Islet precursor cell (in vitro differentiated cells): ENCODE data around the gene MTARC1.

ENCODE experiments used
- DNase-seq: peaks from one replicate; pipeline ENCODE4 v3.0.0-alpha.2; 2018

Gene MTARC1

DNA sequence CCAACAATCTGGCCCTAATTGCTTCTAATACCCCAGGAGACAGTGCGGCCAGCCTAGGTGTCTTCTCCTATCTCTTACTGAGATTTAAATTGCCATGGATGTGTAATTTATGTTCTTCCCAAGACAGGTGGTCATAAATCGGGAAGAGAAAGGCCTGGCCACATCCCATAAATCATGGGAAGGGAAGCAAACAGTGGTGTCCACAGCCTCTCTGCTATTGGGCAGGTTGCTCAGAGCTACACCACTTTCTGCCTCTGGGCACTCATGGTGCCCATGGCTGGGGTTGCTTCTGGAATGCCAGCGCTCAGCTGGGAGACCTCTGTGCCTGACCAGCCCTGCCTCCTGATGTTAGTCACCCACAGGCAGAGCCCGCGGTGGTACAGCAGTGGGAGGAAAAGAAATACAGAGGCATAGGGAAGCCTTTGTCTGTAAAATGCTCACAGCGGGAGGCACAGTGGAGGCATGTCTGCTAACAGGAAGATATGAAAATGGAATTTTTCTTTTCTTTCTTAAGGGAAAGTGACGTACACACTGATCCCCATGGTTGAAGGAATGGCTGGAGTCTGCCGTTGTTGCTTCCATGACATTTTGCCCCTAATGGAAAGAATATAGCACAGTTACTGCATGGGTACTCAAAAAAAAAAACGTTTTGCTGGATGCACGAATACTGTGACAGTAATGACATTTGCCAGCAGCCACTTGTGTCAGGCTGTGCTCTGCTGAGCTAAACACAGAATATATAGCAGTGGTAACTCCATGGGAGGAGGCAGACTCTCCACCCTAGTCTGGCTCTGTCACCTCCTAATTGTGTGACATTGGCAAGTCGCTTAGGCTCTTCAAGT is 21.9 kb downstream of the MTARC1 start:
- DNase-seq, result no peak

DNA sequence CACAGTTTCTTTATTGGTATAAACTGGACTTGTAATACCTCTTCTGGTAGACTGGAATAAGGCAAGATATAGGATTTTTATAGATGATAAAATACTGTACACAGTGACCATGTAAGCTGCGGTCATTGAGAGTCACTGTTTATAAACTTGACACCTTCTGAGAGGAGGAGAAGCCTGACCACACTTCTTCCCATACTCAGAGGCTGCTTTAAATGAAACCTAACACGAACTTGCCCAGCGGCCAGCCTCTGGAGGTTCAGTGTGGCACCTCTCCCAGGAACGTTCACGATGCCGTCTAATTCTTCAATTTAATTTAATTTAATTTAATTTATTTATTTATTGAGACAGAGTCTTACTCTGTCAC is 22.5 kb downstream of the MTARC1 start:
- DNase-seq, result peak; percentile 12

DNA sequence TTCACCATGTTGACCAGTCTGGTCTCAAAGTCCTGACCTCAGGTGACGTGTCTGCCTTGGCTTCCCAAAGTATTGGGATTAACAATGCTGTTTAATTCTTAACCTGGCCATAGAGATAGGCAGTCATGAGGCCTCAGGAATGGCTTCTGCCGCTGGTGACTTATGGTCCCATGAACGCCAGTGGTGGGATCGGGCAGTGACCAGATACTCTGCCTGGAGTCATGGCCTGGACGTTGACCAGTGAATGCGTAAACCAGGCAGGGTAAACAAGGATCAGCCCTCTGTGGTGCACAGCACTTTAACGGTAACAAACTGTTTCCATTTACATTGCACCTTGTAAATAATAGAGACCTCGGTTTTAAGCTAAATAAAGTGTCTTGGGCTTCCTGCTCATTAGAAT is 23.0 kb downstream of the MTARC1 start:
- DNase-seq, result peak; percentile 45

DNA sequence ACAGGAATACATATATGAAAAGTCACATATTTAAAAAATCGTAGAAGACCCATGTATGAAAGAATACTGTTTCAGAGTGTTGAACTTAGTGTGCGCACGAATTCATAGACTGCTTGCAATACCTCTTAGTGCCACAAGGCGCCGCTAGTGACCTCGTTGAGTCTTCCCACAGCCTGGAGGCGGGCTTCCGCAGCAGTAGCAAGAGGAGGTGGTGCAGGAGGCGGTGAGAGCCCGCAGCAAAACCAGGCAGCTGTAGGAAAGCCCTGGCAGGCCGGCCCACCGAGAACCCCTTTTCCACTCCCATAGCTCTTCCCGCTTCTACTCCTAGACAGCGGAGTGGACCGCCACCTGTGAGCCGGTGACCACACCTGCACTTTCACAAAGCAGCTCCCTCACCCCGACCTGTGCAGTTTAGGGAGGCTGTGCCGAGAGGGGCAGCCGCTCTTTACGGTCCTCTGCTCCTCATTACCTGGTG is 23.5 kb downstream of the MTARC1 start:
- peak; percentile 90 for DNase-seq

DNA sequence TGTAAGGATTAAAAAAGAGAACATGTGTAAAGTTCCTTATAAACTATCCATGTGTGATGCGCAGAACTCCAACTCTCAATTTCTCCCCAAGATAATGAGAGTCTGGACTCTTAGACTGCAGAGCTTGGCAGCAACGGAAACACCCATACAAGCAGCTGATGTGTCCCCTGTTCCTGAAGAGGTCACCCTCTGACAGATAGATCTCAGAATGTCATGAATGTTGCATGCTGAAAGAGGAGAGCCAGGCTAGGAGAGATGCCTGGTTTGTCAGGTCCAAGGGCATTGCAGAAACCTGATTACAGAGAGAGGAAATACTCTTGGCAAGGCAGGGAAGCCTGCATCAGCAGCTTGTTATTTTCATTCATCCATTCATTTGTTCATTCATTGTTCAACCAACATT is 24.2 kb downstream of the MTARC1 start:
- DNase-seq, result no peak

DNA sequence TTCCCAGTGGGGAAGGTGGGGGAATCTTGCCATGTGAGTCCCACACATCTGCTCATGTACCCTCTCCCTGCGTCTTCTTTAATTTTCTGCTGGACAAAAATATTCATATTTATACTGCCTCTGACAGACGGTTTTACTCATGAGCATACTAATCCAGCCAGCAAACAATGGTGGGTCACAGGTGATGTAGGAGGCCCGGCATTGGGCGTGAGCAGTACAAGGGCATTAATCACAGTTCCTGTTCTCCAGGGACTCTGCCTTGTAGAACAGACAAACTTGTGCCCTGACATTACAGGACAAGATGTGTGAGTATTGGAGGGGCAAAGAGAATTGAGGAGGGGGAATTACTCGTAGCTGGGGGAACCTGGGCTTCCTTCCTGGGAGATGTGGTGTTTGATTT is 25.0 kb downstream of the MTARC1 start:
- DNase-seq, result no peak

DNA sequence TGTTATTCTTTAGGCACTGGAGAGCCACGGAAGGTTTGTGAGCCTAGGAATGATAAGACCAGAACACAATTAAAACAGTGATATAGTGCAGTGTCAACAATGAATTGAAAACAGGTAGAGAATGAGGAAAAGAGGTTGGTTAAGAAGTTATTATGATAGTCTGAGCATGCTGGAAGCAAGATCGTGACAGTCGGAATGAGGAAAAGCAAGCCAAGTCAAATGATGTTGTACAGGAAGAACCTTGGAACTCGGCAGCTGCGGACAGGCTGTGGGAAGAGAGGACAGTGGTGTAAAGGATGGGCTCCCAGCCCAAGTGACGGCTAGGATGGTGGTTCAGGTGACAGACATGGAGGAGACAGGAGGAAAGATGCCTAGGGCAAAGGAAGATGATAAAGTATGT is 25.6 kb downstream of the MTARC1 start:
- DNase-seq, result no peak

DNA sequence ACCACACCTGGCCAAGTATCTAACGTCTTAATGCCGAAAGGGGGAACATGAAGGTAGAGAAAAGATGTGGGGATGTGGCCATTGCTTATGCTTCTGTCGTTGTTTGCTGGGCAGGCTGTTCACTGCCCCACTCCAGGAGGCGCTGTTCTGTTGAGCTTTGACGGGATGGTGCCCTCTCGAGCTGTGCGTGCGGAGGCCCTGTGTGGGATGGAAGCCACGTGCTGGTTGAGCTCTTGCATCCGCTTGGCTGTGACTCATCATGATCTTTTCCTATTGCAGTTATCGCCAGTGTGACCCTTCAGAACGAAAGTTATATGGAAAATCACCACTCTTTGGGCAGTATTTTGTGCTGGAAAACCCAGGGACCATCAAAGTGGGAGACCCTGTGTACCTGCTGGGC is 26.3 kb downstream of the MTARC1 start:
- DNase-seq, result no peak

DNA sequence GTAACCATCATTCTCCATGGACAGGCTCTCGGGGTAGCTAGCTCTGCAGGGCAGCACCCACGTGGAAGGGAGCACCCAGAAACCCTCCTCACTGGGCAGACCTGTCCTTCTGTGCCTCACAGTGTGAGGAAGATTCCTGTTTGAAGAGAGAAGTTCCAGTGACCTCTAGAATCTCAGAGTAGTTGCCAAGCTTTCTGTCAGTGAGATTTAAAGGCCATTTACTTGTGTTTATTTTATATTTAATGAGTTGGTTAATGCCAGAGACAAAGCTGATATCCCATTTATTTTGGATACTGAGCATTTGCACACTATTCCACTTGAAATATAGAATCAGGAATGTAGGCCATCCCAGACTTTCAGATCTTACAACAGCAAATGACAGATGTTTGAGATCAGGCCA is 28.7 kb downstream of the MTARC1 start:
- no peak for DNase-seq

DNA sequence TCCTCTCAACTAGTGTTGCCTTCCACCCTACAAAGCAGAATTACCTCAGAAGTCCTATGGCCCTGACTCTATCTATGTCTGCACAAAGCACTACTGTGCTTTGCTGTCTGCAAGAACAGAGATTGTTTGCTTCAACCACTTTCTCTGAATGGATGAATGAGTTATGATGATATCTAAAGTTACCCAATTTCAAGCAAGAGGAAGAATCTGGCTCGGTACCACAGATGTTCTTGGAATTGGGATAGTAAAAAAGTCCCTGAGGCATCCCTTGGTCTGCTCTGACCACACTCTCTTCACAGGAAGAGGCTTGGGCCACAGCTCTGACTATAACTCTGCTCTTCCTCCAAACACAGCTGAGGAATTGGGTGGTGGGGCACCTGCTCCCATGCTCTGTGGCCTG is 31.2 kb downstream of the MTARC1 start:
- DNase-seq, result no peak

DNA sequence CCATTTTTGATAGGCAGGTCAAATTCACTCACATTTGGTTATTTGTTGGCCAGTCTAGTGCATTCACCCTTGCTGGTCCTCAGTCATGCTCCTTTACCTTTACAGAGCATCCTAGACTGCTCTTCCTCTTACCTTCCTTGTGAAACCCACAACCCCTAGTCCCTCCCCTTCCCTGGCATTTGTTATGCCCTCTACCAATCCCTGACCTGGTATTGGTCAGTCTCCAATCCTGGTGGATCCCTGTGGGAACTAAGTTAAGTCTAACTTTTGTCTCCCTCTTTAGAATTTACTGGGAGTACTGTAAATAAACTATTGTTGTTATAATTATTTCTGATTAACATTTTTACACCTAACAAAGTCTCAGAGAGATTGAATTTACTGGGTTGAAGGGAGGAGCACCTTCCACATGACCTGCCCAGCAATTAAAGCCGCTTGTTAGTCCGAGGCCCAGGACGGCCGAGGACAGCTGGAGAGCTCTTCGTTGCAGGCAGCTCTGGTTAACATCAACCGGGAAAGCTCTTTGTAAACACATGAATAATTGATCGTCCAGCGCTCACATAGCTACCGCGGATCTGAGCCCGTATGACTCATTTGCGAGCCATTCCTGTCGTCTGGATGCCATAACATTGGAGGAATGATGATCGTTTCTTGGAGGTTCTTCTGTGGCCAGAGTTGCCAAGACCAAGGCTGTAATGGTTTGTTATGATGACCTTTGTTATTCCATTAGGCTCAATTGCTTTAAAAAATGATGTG is 31.9 kb downstream of the MTARC1 start:
- DNase-seq, result peak; percentile 98

DNA sequence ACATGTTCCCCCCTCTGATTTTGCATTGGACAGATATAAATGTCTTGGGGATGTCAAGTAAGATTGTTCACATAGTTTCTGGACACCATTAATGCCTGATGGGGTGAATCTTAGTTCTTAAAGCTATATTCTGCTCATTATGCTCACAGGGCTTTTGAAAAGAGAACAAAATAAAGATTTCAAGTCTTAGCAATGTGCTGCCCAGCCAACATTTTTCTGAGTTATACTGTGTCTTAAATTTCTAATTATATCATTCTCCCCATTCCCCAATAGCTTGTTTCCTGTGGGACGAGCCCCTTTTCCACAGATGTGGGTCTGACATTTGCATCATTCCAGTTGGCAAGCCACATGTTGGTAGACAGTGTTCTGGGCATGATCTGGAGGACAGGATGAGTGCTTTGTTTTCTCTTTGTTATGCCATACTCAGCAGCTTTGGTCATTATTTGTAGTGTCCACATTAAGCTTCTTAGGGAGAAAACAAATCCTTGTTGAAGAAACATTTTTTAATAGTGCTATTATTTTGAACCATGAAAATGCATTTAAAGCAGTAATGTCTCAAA is 32.8 kb downstream of the MTARC1 start:
- no peak for DNase-seq

DNA sequence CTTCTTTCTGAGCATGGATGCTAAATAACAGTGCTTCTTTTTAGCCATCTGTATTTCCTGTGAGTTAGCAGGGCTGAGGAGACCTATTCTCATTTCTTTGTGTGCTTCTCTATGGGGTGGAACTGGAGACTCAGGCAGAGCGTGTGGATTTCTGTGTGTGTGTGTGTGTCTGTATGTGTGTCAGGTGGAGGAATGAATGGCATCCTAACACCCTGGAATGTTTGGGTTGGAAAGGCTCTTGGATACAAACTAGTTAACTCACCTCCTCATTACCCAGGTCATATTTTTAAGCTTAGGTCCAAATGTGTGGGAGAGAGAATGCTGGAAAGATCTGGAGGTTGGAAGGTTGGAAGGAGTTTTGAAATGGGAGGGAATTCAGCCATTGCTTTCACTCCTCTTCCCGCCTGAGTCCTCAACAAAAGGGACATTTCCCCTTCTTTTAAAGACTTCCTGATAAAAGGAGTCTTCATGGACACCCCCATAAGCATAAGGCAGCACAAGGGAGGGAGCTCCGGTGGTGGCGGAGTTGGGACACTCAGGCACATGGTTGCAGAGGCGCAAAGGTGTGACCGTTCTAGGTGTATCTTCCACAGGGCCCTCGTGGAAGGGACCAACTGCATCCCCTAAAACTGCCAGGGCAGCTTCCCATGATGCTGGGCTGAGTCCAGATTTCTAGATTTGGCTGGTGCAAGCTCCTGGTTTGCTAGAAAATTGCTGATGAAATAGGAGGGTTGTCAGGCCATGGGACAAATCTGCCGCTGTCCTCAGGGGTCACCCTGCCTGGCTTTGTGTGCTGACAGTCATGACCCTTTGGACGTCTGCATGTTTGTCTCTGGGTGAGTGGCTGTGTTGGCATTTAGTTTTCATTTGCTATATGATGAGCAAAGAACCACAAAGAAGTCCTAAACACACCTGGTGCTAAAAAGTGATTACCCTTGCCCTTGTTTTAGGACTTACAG is 37.6 kb downstream of the MTARC1 start:
- peak; percentile 73 for DNase-seq

DNA sequence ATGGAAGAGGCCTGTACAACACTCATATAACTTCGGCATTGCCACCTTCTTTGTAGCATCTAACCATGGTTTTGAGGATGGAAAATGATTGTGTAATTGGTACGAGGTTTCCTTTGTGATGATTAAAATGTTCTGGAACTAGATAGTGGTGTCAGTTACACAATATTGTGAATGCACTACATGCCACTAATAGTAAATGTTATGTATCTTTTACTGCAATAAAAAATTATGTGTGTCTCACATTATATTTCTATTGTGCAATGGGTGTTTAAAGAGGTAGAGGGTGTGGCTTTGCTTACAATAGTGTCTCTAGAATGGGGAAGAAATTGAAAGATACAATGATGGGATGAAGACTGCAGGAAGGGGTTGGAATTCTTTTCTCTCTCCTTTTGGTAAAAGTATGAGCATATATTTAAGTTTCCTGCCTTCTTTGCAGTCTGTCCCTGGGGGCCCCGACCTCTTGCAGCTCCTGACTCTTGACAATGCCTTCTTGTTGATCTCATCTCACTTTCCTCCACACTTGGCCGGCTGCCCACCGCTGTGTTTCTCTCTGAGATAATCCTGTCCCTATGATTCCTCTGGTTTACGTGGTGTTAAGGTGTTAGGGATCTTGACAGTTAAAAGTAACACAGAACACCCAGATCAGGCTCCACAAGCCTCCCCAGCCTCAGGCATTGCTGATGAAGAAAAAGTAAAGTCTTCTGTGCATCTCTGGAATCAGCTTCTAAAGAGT is 39.3 kb downstream of the MTARC1 start:
- no peak for DNase-seq

DNA sequence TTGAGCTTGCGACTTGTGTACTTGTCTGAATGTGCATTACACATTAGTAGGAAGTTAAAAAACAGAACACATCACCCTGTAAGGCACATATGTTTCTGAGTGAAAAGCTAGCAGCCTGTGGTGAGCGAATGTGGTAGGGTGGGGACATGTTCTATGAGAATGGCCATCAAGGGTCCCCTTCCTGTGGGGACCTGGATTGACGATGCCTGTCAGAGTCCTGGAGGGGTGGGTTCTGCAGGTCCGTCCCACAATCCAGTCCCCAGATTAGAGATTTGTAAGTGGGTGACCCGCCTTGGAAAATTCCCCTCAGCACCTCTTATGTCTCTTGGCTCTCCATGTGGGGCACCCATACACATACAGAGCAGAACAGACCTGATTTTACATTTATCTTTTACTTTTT is 40.0 kb downstream of the MTARC1 start:
- DNase-seq, result no peak

DNA sequence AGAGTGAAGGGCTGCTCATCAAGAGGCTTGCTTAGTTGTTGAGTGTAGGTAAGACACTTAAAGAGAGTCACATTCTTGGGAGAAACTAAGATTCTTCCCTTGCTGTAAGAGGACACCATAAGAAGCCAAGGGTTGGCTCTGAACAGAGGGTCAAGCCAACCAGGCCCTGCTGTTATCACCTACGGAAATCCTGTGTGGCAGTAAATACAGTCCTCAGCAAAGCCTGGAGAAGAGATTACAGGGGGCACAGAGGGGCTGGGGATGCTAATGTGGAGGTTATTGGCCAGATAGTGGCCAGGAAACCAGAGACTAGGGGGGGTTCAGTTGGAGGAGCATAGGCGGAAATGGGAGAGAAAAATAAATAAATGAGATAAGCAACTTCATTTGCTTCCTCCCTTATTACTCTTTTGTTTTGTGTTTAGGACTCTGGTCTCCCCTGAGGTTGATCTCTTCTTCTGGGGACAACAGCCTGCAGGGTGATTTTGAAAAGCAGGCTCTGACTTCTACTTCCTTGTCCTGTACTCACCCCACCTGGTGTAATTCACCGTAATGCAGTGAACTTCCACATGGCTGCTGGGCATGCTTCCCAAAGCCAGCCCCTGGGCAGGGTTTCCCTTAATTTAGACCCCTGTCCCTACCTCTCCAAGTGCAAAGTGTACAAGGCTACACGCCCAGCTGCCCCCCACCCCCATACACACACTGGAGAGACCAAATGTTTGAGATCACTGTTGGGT is 40.9 kb downstream of the MTARC1 start:
- peak; percentile 69 for DNase-seq

DNA sequence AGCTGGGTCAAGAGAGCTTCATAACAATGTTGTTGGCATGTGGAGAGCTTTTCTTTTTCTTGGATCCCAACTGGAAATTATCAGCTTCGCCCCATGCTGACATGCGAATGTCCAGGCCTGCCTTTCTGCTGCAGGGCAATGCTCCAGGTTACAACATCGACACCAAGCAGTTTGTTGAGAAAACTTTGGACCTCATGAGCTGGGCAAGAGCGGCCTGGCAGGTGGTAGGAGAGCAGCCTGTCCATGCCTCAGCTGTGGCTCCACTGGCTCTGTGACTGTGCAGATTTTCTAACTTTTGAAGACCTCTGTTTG is 41.4 kb downstream of the MTARC1 start:
- no peak for DNase-seq

DNA sequence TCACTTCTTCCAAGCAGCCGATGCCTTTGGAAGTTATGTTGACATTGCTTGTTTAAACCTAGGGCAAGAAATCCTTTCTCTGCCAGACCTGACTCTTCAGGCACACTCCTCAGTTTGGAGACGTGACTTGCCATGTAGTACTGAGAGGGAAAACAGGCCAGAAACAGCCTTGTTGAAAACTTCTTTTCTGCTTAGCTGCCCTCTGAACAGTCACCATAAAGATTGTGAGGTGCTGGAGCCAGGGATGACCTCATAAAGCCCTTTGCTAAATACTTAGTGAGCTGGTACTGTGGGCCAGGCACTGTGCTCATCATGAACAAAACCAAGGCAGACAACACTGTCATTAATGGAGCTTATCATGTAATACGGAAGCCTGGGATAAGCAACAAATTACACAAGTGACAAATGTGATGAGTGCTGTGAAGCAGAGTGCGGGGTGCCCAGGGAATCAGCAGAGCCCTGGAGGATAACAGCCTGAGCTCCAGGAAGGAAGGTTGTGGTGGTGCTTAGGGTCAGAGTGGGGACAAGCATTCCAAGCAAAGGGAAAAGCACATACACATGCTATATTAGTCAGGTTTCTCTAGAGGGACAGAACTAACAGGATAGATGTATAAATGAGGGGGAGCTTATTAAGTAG is 42.4 kb downstream of the MTARC1 start:
- peak; percentile 68 for DNase-seq

DNA sequence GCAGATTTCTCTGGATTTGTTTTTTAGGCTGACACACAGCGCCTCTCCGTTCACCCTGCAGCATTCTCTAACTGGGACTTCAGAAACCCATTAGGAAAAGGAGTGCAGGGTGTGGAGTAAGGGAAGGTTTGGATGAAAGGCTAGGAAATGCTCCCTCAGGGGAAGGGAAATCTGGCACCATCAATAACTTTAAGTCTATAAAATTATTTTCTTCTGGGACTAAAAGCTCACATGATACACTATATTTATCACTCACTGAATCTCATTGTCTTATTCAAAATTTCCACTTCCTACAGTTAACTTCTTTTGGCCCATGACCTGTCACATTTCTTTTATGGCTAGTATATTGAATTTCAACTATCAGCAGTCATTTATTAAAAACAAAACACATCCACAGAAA is 46.7 kb downstream of the MTARC1 start:
- DNase-seq, result no peak

DNA sequence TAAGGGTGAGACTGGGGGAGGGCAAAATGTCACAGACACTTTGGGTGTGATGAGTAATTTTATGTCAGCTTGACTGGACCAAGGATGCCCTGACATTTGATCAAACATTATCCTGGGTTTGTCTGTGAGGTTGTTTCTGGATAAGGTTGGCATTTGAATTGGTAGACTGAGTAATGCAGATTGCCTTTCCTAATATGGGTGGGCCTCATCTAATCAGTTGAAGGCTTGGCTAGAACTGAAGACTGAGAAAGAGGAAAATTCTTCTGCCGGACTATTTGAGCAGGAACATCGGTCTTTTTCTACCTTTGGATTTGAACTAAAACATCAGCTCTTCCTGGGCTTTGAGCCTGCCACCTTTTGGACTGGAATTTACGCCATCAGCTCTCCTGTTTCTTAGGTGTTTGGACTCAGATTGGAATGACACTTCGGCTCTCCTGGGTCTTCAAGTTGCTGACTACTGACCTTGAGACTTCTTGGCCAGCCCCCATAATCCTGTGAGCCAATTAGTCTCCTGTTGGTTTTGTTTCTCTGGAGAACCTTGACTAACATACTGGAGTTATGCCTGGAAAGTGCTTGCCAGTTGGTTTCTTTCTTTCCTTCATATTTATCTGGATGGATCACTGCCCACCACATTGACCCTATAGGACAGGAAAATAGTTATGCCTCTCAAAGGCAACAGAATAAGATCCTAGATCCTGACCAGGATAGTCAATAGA is 47.6 kb downstream of the MTARC1 start:
- no peak for DNase-seq
